Inferior parietal cortex (tissue), 1 donor: Measurements from ENCODE around the gene FAM53A.
"Not testable (repeated sequence)": the region's sequence is repeated elsewhere in the genome, so short reads cannot be mapped to it uniquely, and the experiment has no call there.

Experiments used
- DNase-seq: peaks from one replicate; pipeline ENCODE4 v3.0.0-alpha.2; 2016; ENCODE audit errors: extremely low spot score

FAM53A gene

GRCh38 chr4:1716065-1716945 lies 32.2 kb upstream of the FAM53A start:
- DNase-seq: no peak

DNA sequence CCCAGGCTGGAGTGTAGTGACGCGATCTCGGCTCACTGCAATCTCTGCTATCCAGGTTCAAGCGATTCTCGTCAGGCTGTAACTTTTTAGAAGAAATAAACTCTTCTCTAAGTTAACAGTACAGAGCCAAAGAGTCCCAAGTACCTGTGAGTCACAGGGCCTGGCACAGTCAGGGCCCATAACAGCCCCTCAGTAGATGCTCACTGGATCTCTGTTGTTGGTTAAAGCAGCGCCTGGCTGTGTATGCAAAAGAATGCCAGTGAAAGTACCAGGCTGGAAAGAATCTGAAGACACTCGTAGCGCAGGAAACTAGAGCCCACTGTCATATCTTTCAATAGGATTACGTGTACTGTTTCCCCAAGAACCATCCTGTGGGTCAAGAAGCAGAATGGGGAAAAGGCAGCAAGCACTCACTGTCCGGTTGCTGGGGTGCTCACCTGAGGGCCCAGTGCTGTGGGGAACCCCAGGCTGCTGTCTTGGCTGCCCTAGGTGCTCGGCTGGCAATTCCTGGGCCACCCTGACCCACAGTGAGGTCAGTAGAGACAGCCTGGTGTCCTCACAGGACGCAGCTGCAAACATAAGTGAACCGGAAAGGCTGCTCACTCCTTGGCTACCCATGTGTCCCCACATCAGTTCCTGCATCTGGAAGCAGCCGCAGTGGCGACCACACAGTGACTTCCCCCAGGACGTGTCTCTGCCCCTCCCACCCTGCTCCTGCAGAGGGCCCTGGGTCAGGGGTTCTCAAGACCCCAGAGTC lies 31.1 kb upstream of the FAM53A start:
- no peak for DNase-seq

- no peak for DNase-seq
These were observed 30.3 kb upstream of the FAM53A start for GRCh38 chr4:1714303-1715001.

DNA sequence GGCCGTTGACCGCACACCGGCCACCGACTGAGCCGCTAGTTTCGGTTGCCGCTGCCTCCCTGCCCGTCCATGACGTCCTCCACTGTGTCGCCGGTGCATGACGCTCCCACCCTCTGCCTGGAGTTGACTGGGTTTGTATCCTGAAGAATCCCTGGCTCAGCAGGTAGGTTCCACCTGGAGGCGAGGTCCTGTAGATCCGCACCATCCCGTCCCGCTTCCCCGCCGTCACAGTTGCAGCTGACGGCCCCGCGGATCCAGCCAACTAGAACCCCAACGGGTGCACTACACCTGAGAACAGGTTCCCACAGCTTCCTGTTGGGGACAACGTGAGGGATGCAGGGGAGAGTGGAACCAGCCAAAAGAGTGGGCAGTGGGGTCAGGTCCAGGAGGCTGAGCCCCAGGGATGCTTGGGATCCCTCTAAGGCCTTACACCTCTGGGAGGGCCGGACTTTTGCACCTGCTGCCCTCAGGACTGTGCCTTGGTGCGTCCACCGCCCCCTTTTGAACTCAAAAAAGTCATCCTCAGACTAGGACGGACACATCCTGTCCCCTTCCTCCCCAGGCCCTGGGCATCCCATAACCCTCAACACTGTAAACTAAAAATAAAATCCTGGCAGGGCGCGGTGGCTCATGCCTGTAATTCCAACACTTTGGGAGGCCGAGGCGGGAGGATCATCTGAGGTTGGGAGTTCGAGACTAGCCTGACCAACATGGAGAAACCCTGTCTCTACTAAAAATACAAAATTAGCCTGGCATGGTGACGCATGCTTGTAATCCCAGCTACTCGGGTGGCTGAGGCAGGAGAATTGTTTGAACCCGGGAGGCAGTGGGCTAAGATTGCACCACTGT lies 29.1 kb upstream of the FAM53A start:
- DNase-seq: no peak

GRCh38 chr4:1712216-1713002 lies 28.3 kb upstream of the FAM53A start, which contains the start of gene SLBP:
TSS of gene SLBP (minus strand) at chr4:1712319. CDS start at chr4:1712188, 131 bp downstream.
- DNase-seq: peak; percentile 81

GRCh38 chr4:1711571-1712215 lies 27.6 kb upstream of the FAM53A start:
- peak; percentile 21 for DNase-seq

DNA sequence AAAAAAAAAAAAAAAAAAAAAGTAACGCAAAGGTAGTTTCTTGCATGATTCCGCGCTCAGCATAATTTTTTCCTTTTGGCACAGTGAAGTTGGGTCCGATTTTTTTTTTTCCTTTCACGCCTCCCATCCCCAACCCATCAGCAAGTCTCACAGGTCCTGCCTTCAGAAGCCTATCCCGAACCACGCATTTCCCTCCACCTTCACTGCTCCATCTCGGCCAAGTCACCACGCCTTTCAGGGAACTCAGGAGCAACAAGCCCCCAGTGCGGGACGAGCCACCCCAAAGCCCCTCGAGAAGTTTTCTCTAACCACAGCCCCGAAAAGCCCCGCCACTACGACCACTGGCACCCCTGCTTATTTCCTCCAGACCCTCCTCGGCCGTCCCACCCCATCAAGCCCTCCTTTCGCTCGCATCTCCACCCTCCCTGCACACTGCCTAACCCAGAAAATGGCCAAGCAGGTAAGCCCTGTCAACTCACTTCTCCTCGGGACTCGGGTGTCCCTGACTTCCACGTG lies 27.0 kb upstream of the FAM53A start:
- DNase-seq: no peak

GRCh38 chr4:1708581-1708980 lies 24.5 kb upstream of the FAM53A start:
- no peak for DNase-seq

DNA sequence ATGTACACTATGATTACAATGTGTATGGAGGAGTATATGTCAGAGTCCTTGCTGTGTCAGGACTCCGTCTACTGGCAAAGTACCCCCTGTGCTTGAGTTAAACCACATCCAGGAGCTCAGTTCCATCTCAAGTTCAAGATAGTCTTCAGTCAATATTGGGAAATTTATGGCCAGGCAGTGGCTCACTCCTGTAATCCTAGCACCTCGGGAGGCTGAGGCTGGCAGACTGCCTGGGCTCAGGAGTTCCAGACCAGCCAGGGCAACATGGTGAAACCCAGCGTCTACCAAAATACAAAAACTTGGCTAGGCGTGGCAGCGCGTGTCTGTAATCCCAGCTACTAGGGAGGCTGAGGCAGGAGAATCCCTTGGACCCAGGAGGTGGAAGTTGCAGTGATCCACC lies 22.2 kb upstream of the FAM53A start:
- no peak for DNase-seq

DNA sequence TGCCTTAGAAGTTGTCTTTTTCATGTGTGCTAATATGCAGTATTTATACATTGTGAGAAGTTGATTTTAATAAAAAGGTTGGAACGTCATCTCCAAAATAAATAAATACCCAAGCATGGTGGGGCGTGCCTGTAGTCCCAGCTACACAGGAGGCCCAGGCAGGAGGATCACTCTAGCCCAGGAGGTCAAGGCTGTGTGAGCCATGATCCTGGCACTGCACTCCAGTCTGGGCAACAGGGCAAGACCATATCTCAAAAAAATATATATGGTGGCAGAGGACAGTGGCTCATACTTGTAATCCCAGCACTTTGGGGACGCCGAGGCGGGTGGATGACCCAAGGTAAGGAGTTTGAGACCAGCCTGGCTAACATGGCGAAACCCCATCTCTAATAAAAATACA lies 21.6 kb upstream of the FAM53A start:
- DNase-seq: no peak

DNA sequence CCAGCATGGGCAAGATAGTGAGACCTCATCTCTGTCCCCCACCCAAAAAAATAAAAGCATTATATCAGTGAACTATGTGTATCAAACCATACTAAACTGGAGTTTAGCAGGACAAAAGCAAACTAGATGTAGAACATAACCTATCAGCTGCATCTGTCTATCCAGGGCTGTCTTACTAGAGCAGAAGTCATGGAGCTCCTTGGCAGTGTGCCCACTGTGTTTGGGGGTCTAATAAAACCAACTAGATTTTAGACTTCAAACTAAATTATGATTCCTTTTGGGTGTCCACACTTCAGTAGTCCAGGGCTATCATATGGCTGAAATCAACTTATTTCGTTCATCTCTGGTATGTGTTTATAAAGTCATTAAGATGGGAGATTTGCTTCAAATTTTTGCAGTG lies 19.8 kb upstream of the FAM53A start:
- no peak for DNase-seq

- not testable (repeated sequence) for DNase-seq
These were observed 17.6 kb upstream of the FAM53A start for GRCh38 chr4:1701671-1702070.

GRCh38 chr4:1695913-1696312 lies 11.8 kb upstream of the FAM53A start:
- no peak for DNase-seq

- DNase-seq: peak; percentile 74
These were observed 9.2 kb upstream of the FAM53A start for GRCh38 chr4:1693131-1693896.

DNA sequence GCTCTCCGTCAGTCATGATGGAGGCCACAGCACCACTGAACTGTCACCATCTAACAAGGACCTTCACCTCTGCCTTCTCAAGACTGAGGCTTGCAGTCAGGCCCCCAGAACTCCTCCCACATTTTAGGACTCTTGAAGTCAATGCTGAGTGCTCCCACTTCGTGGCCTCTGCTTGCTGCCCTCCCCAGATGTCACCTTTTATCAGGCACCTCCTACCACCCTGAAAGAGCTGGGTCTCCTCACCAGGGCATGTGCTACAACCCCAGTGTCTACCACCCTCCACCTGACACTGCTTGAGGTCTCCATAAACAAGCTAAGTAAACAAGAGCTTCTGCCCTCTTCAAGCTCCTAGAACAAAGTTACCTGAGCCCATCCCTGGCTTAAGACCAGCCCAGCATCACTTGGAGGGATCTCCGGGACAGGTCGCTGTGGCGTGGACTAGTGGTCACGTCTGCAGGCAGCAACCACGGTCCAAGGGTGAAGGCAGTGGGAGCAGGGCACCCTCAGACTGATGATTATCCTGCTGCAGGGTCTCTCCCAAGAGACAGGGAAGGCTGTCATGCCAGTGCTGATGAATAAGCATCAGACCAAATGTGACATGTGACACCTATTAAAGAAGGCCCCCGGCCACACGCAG lies 7.7 kb upstream of the FAM53A start:
- no peak for DNase-seq

GRCh38 chr4:1690698-1691097 lies 6.6 kb upstream of the FAM53A start:
- no peak for DNase-seq

- DNase-seq: no peak
These were observed 2.4 kb upstream of the FAM53A start for GRCh38 chr4:1686440-1687036.
